Nephron (organoid): ENCODE measurements around the gene ACBD4.
A peak's percentile ranks its signal among the peaks of the same experiment; 100 is the strongest.

Experiments
- H3K27ac Mint-ChIP-seq, 3 experiments: 2 replicates each; pipeline ENCODE4 v1.8.0; 2020; ENCODE audit warnings: mixed read lengths in 3 of 3, mild to moderate bottlenecking in 2 of 3, moderate library complexity in 1 of 3
- H3K27me3 Mint-ChIP-seq: 2 replicates; pipeline ENCODE4 v1.8.0; 2021; ENCODE audit warnings: low read depth, mild to moderate bottlenecking, moderate library complexity, mixed read lengths
- H3K36me3 Mint-ChIP-seq: 2 replicates; pipeline ENCODE4 v1.8.0; 2020; ENCODE audit warnings: low read depth, mixed read lengths
- H3K4me1 Mint-ChIP-seq: 2 replicates; pipeline ENCODE4 v1.8.0; 2020; ENCODE audit warnings: mixed read lengths
- H3K4me3 Mint-ChIP-seq, 3 experiments: 2 replicates each; pipeline ENCODE4 v1.8.0; 2020; ENCODE audit warnings: mild to moderate bottlenecking in 3 of 3, mixed read lengths in 3 of 3, moderate library complexity in 2 of 3
- H3K9me3 Mint-ChIP-seq: 2 replicates; pipeline ENCODE4 v1.8.0; 2020; ENCODE audit warnings: mixed read lengths
- TF ChIP-seq, protein P1 (sequence below), 3 experiments: fragments of 200-600 bp; sonication (generic); IDR thresholded peaks; one replicate each; pipeline ENCODE4 v1.5.0; 2021; ENCODE audit warnings: antibody characterized with exemption in 3 of 3; ENCODE audit not compliant: unreplicated experiment in 3 of 3

The ACBD4 gene

GRCh38 chr17:45096141-45096540 is 39.3 kb upstream of the ACBD4 start:
- H3K9me3 Mint-ChIP-seq, result no peaks in the 10 kb centered on the region
- TF ChIP-seq, protein P1, sequence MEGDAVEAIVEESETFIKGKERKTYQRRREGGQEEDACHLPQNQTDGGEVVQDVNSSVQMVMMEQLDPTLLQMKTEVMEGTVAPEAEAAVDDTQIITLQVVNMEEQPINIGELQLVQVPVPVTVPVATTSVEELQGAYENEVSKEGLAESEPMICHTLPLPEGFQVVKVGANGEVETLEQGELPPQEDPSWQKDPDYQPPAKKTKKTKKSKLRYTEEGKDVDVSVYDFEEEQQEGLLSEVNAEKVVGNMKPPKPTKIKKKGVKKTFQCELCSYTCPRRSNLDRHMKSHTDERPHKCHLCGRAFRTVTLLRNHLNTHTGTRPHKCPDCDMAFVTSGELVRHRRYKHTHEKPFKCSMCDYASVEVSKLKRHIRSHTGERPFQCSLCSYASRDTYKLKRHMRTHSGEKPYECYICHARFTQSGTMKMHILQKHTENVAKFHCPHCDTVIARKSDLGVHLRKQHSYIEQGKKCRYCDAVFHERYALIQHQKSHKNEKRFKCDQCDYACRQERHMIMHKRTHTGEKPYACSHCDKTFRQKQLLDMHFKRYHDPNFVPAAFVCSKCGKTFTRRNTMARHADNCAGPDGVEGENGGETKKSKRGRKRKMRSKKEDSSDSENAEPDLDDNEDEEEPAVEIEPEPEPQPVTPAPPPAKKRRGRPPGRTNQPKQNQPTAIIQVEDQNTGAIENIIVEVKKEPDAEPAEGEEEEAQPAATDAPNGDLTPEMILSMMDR (IDR thresholded peaks at IDR 0.05; ENCODE audit: unreplicated experiment in 3 of 3), result peak; percentile 29 to 40 (median 39)
- peaks cover 63% of the 10 kb centered on the region for H3K36me3 Mint-ChIP-seq
- no peak overlapping the region for H3K4me3 Mint-ChIP-seq
- peaks cover 4% of the 10 kb centered on the region for H3K27me3 Mint-ChIP-seq
- H3K27ac Mint-ChIP-seq, result no peak overlapping the region
- H3K4me1 Mint-ChIP-seq, result no peaks in the 10 kb centered on the region

DNA sequence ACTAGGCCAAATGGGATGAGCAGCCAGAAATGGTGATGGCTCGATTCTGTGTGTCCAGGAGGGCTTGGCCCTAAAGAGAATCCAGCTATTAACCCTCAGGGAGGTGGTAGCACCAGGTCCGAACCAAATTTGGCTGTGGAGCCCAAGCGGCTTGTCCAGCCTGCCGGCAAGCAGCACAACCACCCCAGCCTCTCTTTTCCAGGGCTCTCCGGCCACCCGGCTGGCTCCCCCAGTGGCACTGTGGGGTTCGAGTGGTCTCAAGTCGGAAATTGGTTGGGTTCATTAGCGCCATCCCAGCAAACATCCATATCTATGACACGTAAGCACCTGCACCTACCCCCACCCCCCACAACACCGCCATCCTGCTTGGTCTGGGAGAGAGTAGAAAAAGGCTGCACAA is 38.6 kb upstream of the ACBD4 start:
- Mint-ChIP-seq H3K27ac (no peak overlapping the region), H3K27me3 (peaks cover 4% of the 10 kb centered on the region), H3K36me3 (peaks cover 61% of the 10 kb centered on the region), H3K4me1 (no peaks in the 10 kb centered on the region), H3K4me3 (no peak overlapping the region), H3K9me3 (no peaks in the 10 kb centered on the region)
- TF ChIP-seq, protein P1 (IDR thresholded peaks at IDR 0.05; ENCODE audit: unreplicated experiment in 3 of 3), result no peak

GRCh38 chr17:45098081-45098868 is 37.2 kb upstream of the ACBD4 start:
- Mint-ChIP-seq H3K4me3 (no peak overlapping the region), H3K9me3 (no peaks in the 10 kb centered on the region), H3K36me3 (peaks cover 64% of the 10 kb centered on the region), H3K4me1 (no peaks in the 10 kb centered on the region), H3K27ac (no peak overlapping the region), H3K27me3 (peaks cover 4% of the 10 kb centered on the region)
- TF ChIP-seq, protein P1 (IDR thresholded peaks at IDR 0.05; ENCODE audit: unreplicated experiment in 3 of 3), result no peak

GRCh38 chr17:45098869-45099616 is 36.4 kb upstream of the ACBD4 start:
- Mint-ChIP-seq H3K27ac (peak overlapping the region in 1 of 3 experiments; percentile 72), H3K27me3 (peaks cover 4% of the 10 kb centered on the region), H3K9me3 (no peaks in the 10 kb centered on the region), H3K4me3 (no peak overlapping the region), H3K36me3 (peaks cover 65% of the 10 kb centered on the region), H3K4me1 (no peaks in the 10 kb centered on the region)
- TF ChIP-seq, protein P1 (IDR thresholded peaks at IDR 0.05; ENCODE audit: unreplicated experiment in 3 of 3), result peak; percentile 84 to 89 (median 87)

DNA sequence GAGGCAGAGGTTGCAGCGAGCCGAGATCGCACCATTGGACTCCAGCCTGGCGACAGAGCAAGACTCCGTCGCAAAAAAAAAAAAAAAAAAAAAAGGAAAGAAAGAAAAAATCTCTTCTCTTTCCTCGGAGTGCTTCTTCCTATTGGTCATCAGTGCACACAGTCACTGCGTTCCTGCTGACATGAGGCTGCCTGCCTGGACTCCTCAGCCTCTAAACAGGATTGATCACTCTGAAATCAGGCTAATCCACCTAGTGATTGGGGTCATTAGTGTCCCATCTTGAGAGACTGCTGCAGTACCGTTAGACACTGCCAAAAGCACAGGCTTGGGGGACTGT is 34.0 kb upstream of the ACBD4 start:
- no peak overlapping the region for H3K4me3 Mint-ChIP-seq
- TF ChIP-seq, protein P1 (IDR thresholded peaks at IDR 0.05; ENCODE audit: unreplicated experiment in 3 of 3), result no peak
- H3K36me3 Mint-ChIP-seq, result peaks cover 67% of the 10 kb centered on the region
- H3K27me3 Mint-ChIP-seq, result peaks cover 4% of the 10 kb centered on the region
- no peaks in the 10 kb centered on the region for H3K9me3 Mint-ChIP-seq
- H3K4me1 Mint-ChIP-seq, result no peaks in the 10 kb centered on the region
- peak overlapping the region; percentile 34 to 81 (median 70) for H3K27ac Mint-ChIP-seq
